HG03175 (cell line): ENCODE results near the gene OCA2.

ENCODE experiments used
- ATAC-seq: cut with Tn5 transposase; IDR thresholded peaks from one replicate; pipeline ENCODE4 v1.9.1; 2021; ENCODE audit warnings: mild to moderate bottlenecking, moderate library complexity; ENCODE audit not compliant: unreplicated experiment

The OCA2 gene

GRCh38 chr15:28005004-28005527, 94.0 kb downstream of the OCA2 start:
- no peak for ATAC-seq

GRCh38 chr15:28004143-28005003, 94.7 kb downstream of the OCA2 start:
- no peak for ATAC-seq

GRCh38 chr15:28003302-28004037, 95.6 kb downstream of the OCA2 start:
- no peak for ATAC-seq

- ATAC-seq: no peak
Observed at GRCh38 chr15:28002867-28003266, 96.2 kb downstream of the OCA2 start.

- ATAC-seq: no peak
Observed at GRCh38 chr15:28002136-28002861, 96.8 kb downstream of the OCA2 start.

GRCh38 chr15:28001641-28002040, 97.5 kb downstream of the OCA2 start:
- no peak for ATAC-seq

- no peak for ATAC-seq
Observed at GRCh38 chr15:27993996-27994780, 104.9 kb downstream of the OCA2 start.

- ATAC-seq: no peak
Observed at GRCh38 chr15:27993544-27993943, 105.6 kb downstream of the OCA2 start.

GRCh38 chr15:27990521-27991515, 108.3 kb downstream of the OCA2 start:
- no peak for ATAC-seq

- ATAC-seq: no peak
Observed at GRCh38 chr15:27989838-27990237, 109.3 kb downstream of the OCA2 start.

GRCh38 chr15:27989427-27989826, 109.7 kb downstream of the OCA2 start:
- ATAC-seq: no peak

- ATAC-seq: no peak
Observed at GRCh38 chr15:27985099-27985498, 114.0 kb downstream of the OCA2 start.

- no peak for ATAC-seq
Observed at GRCh38 chr15:27983496-27983895, 115.6 kb downstream of the OCA2 start.

- ATAC-seq: no peak
Observed at GRCh38 chr15:27977696-27978095, 121.4 kb downstream of the OCA2 start.

- ATAC-seq: no peak
Observed at GRCh38 chr15:27973886-27974285, 125.2 kb downstream of the OCA2 start.

GRCh38 chr15:27970661-27971392, 128.3 kb downstream of the OCA2 start:
- no peak for ATAC-seq

- ATAC-seq: no peak
Observed at GRCh38 chr15:27967541-27967940, 131.6 kb downstream of the OCA2 start.

GRCh38 chr15:27965546-27965945, 133.6 kb downstream of the OCA2 start:
- no peak for ATAC-seq

GRCh38 chr15:27961801-27962200, 137.3 kb downstream of the OCA2 start:
- ATAC-seq: no peak
